BJ (cell line): ENCODE data around the gene AIFM1. TPM values are rescaled to one million over a fixed set of nuclear protein-coding genes. Genes with fewer than 3 reads are reported as not detected.
A peak's percentile ranks its signal among the peaks of the same experiment; 100 is the strongest.

Experiments used
- CTCF ChIA-PET: fragments of 350-600 bp; formaldehyde crosslinking; extraction: SDS; loops from one replicate; lab custom pipeline; 2021; ENCODE audit warnings: antibody characterized with exemption, inconsistent platforms; lab: Yijun Ruan, JAX
- POLR2A ChIA-PET: fragments of 300-600 bp; sonication (Branson Sonifier 250); formaldehyde crosslinking; extraction: SDS; loops from one replicate; lab custom pipeline; 2021; ENCODE audit warnings: antibody characterized with exemption; lab: Charles Lee
- DNase-seq: peaks from one replicate; pipeline ENCODE4 v3.0.0-alpha.2; 2011; ENCODE audit warnings: low read depth
- H3K27me3 ChIP-seq: 2 replicates; pipeline ENCODE4 v1.6.0; 2011; ENCODE audit warnings: low read length; ENCODE audit not compliant: control insufficient read depth, insufficient read depth
- H3K36me3 ChIP-seq: 2 replicates; pipeline ENCODE4 v1.5.1; 2011; ENCODE audit warnings: low read length; ENCODE audit not compliant: control insufficient read depth, insufficient read depth
- H3K4me3 ChIP-seq: 2 replicates; pipeline ENCODE4 v1.5.1; 2011; ENCODE audit warnings: low read depth, mild to moderate bottlenecking, control low read depth, low read length
- CTCF ChIP-seq: IDR thresholded peaks from 2 replicates; pipeline ENCODE4 v1.5.1; 2011; ENCODE audit warnings: low read depth, mild to moderate bottlenecking, control low read depth, inconsistent platforms, low read length, moderate library complexity; ENCODE audit not compliant: insufficient read depth
- polyA plus RNA-seq: library from polyadenylated mRNA; depleted of rRNA; stranded (reverse); fragments of >200 nt; gene quantifications from 2 replicates; pipeline ENCODE4 v1.2.3, GENCODE V29; 2011; rRNA removed

The AIFM1 gene
- polyA plus RNA-seq, 1 experiment: 23.2 TPM

- H3K36me3 ChIP-seq: no peaks in the 10 kb centered on the region; the same call in 1 of the 2 replicates
- CTCF ChIA-PET: interaction anchor here (0.7 to 3.3 kb wide), 12 partner anchors 8 to 113 kb away, joined by 3 to 44 read pairs (median 4); no protein-coding TSS in a partner anchor
- peak; percentile 68 for TF ChIP-seq CTCF
- DNase-seq: peak; percentile 19
- no peak overlapping the region for H3K4me3 ChIP-seq
- POLR2A ChIA-PET: no interaction called here
- no peaks in the 10 kb centered on the region for H3K27me3 ChIP-seq
These were observed 85.7 kb downstream of the AIFM1 start for GRCh38 chrX:130079824-130080406.

Other genes with a start within 250 kb of the AIFM1 start
- 0.76 and 1.5 TPM in 2 replicates for gene BCORL1, start 183.2 kb downstream of the AIFM1 start, polyA plus RNA-seq
- 22.6 and 31.1 TPM in 2 replicates for gene ELF4, start 55.3 kb downstream of the AIFM1 start, polyA plus RNA-seq
- 4.6 and 5.1 TPM in 2 replicates for gene RAB33A, start 6.1 kb upstream of the AIFM1 start, polyA plus RNA-seq
- 2.1 and 4.2 TPM in 2 replicates for gene ZNF280C, start 103.1 kb upstream of the AIFM1 start, polyA plus RNA-seq
- 11.0 and 18.7 TPM in 2 replicates for gene SLC25A14, start 174.1 kb upstream of the AIFM1 start, polyA plus RNA-seq
- not detected in 2 replicates for gene GPR119, start 219.8 kb upstream of the AIFM1 start, polyA plus RNA-seq
- gene RBMX2, start 236.1 kb upstream of the AIFM1 start, polyA plus RNA-seq: 12.6 and 20.5 TPM in 2 replicates